HG02884 (cell line): Measurements from ENCODE around the gene DSC1.
"Not testable (repeated sequence)": the region's sequence is repeated elsewhere in the genome, so short reads cannot be mapped to it uniquely, and the experiment has no call there.

Experiments used
- ATAC-seq: cut with Tn5 transposase; IDR thresholded peaks from one replicate; pipeline ENCODE4 v1.9.1; 2021; ENCODE audit warnings: mild to moderate bottlenecking, moderate library complexity; ENCODE audit not compliant: unreplicated experiment

Gene DSC1

GRCh38 chr18:31177369-31177768, 14.7 kb upstream of the DSC1 start:
- ATAC-seq, result not testable (repeated sequence)

DNA sequence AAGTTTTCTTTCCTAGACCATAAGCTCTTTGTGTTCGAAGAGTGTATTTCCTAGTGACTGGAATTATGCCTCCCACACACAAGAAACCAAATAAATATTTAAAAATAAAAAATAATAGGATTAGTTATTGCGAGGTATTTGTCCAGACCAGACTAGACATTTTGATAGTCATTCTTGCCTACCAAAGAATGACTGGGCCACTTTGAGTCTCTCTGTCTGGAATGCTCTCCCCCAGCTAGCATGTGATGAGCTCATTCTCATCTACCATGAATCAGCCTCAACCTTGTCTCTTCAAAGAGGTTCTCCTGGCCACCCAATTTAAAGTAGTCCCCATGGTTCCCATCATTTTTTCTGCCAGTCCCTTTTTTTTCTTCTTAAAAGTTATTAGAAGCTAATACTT, 13.9 kb upstream of the DSC1 start:
- ATAC-seq, result no peak

DNA sequence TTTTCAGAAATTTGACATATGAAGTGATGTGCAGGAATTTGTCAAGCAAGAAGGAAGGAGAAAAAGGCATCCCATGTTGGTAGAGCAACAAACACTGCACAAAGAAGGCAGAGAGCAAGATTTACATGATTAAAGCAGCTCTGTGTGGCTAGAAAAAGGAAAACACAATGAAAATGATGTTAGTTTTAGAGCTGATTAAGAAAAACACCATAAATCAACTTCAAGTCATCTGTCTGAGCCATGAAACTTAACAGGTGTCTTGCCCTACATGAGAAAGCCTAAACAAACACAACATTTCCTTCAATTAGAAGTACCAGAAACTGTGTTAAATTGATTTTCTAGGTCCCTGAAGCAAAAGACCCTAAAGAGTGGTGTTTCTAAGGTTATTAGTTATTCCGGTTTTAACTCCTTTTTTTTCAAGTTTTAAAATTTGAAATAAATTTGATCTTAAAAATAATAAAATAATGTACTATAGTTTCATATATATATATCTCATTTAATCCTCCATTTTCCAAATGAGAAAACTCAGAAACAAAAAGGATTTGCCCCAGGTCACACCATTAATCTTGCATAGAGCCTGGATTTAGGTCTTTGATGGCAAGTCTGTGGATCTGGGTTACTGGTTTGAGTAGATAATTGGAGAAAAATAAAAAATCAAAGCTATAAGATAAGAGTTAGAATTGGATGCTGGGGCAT, 8.6 kb upstream of the DSC1 start:
- no peak for ATAC-seq

GRCh38 chr18:31170335-31170734, 7.7 kb upstream of the DSC1 start:
- no peak for ATAC-seq

DNA sequence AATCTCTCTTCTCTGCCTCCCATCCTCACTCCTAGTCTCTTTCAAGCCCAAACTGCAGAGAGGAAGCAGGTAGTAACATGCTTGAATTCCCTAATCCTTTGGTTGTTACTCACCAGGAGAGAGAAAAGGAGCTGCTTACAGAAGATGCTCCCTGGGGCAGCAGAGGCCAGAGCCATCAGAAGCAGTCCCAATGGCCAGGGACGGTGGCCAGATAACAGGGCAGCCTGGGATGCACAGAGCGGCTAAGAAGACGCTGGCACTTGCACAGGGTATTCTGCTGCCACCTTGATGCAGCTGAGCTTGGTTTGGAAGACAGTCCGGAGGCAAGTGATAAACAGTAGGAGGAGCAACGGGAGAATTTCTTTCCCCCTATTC, 250 bp downstream of the DSC1 start:
- no peak for ATAC-seq

DNA sequence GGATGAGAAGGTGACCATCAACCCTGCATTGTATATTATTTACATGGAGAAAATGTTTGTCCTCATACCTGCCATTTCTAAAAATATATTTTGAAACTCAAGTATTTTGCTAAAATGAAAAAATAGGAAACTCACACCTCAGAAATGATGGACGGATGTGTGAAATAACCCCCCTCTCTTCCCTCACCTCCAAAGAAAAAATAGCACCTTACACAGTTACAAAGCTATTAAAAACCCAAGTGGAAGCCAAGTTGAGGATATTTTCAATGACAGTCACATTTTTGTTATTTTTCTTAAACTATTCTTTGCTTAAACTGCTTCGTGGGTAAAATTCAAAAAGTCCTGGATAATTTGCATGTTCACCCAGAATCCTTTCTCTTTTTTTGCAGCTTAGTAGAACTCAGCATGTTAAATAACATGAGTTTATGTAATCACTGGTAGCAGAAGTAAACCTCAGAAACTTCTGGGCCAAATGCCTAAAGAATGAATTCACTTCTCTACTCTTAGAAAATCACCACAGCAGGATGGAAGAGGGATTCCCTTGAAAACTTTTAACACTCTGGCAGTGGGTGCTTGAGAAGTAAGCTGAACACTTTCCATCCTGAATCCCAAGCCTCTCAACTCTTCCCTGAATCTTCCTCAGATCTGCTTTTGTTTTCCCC, 768 bp downstream of the DSC1 start:
- ATAC-seq, result no peak

- no peak for ATAC-seq
Observed at GRCh38 chr18:31156821-31157763, 5.6 kb downstream of the DSC1 start.

DNA sequence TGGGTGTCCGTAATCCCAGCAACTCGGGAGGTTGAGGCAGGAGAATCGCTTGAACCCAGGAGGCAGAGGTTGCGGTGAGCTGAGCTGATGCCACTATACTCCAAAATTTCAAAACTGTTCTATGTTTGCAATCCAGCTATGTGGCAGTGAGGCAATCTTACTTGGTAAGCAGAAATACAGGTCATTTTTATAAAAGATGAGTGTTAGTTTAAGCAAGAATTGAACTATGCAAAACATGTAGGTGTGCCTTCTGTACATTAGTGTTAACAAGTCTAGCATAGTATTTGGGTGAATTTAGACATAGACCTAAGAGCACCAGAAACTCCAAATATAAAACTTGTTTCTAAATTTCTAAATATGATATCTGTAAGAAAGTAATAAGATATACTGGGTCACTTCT, 7.2 kb downstream of the DSC1 start:
- ATAC-seq, result no peak

DNA sequence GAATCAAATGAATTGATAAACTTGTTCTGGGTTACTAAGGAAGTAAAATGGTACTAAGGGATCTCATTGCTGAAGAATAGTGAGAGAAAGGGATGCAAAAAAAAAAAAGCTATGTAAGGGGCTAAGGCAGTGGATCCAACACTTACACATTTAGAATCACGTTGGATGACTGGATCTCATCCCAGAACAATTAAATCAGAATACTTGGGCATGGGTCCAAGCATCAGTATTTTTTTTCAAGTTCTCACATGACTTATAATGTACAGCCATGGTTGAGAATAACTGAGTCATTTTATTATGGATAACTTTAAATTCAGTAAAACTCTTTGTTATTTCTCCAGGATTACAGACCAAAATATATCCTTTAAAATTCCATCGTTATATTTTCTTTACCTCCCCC, 8.5 kb downstream of the DSC1 start:
- ATAC-seq, result no peak

DNA sequence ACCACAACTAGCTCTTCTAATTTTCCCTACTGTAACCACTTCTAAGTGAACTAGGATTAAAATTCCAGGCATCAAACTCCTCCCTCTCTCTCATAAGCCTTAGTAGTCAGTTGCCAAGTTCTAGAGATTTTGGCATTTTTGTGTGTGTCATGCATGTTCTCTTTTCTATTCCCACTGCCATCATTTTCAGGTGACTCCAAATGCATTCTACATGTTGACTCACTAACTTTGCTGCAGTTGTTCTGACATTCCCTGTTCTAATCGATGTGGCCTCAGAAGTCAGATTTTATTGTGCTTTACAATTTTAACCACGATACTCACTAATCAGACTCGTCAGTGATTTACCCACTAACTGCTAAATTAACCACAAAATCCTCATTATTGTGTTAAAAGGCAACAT, 13.3 kb downstream of the DSC1 start:
- no peak for ATAC-seq

DNA sequence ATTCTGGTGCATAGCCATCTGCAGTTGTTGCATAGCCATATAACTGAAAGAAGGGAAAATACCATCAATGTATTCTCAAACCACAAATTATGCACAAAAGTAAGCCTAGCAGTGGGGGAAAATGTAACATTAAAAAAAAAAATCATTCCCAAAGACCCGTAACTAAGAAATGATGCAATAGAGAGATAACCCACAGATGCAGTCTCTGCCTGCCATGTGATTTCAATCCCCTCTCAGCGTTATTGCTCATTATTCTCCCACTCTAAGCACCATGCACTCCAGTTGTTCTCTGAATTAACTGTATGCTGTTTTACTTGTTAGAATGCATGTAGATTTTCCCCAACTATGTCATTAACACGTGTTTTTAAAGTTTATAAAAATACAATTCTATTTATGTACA, 14.1 kb downstream of the DSC1 start:
- no peak for ATAC-seq

DNA sequence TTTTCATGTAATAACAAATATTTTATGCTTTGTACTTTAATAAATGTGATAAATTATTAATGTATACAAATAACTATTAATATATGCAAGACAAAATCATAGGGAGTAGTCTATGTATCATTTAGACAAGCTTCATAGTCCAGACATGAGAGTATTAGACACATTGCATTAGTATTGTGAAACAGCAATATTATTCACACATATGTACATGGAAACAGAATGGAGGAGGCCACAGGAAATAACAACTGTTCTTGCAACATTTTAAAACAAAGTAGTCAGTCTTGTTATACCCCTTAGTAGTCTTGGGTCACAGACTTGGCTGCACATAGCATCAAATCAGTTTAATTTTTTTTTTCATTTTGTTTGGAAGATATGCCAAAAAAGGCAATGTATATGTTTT, 15.8 kb downstream of the DSC1 start:
- no peak for ATAC-seq

DNA sequence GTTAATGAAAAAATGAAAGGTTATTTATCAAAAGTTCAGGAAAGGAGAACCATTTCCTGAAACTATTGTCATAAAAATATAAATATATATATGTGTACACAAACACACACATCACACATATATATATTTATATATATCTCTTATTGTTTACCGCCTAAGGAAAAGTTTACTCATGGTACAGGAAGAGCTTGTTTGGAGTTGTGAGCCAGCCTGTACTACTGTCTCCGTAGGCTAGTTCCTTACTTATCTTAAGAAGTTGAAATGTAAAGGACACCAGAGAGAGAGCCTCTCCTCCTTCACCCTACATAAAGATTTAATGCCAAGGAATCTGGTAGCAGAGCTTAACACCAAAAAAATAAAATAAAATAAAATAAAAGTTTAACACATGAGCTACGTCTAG, 19.6 kb downstream of the DSC1 start:
- ATAC-seq, result no peak

DNA sequence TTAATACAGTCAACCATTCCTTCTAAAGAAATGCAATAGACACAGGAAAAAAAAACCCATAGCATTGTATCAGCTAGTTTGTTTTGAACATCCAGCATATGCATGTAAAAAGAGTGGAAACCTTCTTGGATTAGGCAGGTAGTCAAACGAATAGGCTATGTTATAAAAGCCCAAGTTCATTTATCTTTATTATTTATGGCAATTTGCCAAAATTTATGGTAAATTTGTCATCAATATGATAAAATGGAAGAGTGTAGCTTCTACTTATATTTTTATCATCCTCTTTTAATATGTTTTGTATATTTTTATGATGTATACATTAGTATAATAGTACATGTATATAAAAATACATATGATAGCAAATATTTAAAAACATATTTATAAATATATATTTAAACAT, 23.9 kb downstream of the DSC1 start:
- no peak for ATAC-seq

GRCh38 chr18:31134988-31135529, 27.6 kb downstream of the DSC1 start:
- no peak for ATAC-seq

DNA sequence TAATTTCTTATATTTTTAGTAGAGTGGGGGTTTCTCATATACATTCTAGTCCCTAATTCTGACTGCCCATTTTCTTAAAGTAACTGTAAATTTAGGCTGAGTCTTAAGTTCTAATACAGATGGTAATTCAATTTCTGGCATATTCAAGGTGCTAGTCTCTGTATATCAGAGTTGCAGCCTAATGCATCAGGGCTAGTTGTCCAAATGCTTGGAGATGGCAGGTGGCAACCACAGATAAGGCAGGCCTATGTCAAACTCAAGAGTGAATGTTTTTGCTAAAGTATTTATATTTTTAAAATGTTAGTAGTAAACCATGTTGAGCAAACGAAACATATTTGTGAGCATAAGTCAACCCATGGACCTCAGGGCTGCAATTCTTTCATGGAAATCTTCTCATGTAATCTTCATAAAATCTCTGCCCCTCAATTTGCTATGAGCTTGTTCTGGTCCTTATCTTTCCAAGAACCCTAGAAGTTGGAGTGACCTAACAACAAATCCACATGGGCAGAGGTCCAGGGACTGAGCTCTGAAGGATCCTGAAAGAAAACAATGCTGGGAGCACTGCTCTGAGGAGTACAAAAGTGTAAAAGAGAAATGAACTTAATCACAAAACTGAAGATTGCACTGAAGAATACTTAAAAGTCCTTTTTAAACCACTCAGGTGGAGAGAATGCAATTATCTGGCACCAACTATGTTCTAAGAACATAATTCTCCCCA, 33.1 kb downstream of the DSC1 start:
- ATAC-seq, result no peak

GRCh38 chr18:31125878-31126277, 36.8 kb downstream of the DSC1 start:
- ATAC-seq, result no peak

DNA sequence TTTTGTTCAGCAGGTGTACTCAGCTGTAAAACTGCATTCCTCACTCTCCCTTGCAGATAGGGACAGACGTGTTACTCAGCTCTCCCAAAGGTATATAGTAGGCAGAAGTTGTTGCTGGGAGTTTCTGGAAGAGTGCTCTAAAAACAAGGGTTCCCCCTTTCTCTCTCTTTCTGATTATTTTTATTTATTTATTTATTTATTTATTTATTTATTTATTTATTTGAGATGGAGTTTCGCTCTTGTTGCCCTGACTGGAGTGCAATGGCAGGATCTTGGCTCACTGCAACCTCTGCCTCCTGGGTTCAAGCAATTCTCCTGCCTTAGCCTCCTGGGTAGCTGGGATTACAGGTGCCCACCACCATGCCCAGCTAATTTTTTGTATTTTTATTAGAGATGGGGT, 39.5 kb downstream of the DSC1 start:
- not testable (repeated sequence) for ATAC-seq

GRCh38 chr18:31120594-31120993, 42.1 kb downstream of the DSC1 start:
- no peak for ATAC-seq

- no peak for ATAC-seq
Observed at GRCh38 chr18:31116853-31117595, 45.6 kb downstream of the DSC1 start.
